CD4-positive, alpha-beta T cell treated with Interleukin-1 beta for 1 hour (primary cell): Measurements from ENCODE around the gene MARVELD3.
"Not testable (repeated sequence)": the region's sequence is repeated elsewhere in the genome, so short reads cannot be mapped to it uniquely, and the experiment has no call there.

Experiments
- DNase-seq, 2 donors: peaks; one replicate each; pipeline ENCODE4 v3.0.0-alpha.2; 2020 to 2022

Gene MARVELD3

GRCh38 chr16:71626018-71626857 lies at the start of gene MARVELD3:
Gene MARVELD3 (plus strand): TSS chr16:71626184. CDS start chr16:71626230, 46 bp downstream.
- DNase-seq, result peak; percentile 15 to 16

GRCh38 chr16:71576971-71577370 lies 49.0 kb upstream of the MARVELD3 start, which contains the start of gene TAT:
Gene TAT (minus strand): TSS chr16:71577092. CDS start chr16:71576415, 677 bp downstream.
- DNase-seq, result no peak

- DNase-seq, result not testable (repeated sequence)
Measured at GRCh38 chr16:71582553-71582848, 43.5 kb upstream of the MARVELD3 start.

GRCh38 chr16:71584543-71585317 lies 41.3 kb upstream of the MARVELD3 start:
- no peak for DNase-seq

- DNase-seq, result no peak
Measured at GRCh38 chr16:71585318-71585703, 40.7 kb upstream of the MARVELD3 start.

GRCh38 chr16:71589334-71589733 lies 36.6 kb upstream of the MARVELD3 start:
- DNase-seq, result not testable (repeated sequence)

- not testable (repeated sequence) for DNase-seq
Measured at GRCh38 chr16:71590071-71590470, 35.9 kb upstream of the MARVELD3 start.

GRCh38 chr16:71590584-71590983 lies 35.4 kb upstream of the MARVELD3 start:
- no peak for DNase-seq

GRCh38 chr16:71591917-71592316 lies 34.1 kb upstream of the MARVELD3 start:
- DNase-seq, result no peak

GRCh38 chr16:71593048-71593999 lies 32.7 kb upstream of the MARVELD3 start:
- DNase-seq, result no peak

GRCh38 chr16:71594000-71594646 lies 31.9 kb upstream of the MARVELD3 start:
- DNase-seq, result no peak

GRCh38 chr16:71595340-71595826 lies 30.6 kb upstream of the MARVELD3 start:
- DNase-seq, result not testable (repeated sequence)

GRCh38 chr16:71598426-71598825 lies 27.6 kb upstream of the MARVELD3 start:
- not testable (repeated sequence) for DNase-seq

- no peak for DNase-seq
Measured at GRCh38 chr16:71600822-71601221, 25.2 kb upstream of the MARVELD3 start.

GRCh38 chr16:71609066-71609465 lies 16.9 kb upstream of the MARVELD3 start:
- DNase-seq, result no peak

- DNase-seq, result no peak
Measured at GRCh38 chr16:71610447-71610846, 15.5 kb upstream of the MARVELD3 start.

GRCh38 chr16:71610936-71611871 lies 14.8 kb upstream of the MARVELD3 start:
- DNase-seq, result peak; percentile 73 to 77

GRCh38 chr16:71614956-71615355 lies 11.0 kb upstream of the MARVELD3 start:
- not testable (repeated sequence) for DNase-seq

- no peak for DNase-seq
Measured at GRCh38 chr16:71618429-71618828, 7.6 kb upstream of the MARVELD3 start.

GRCh38 chr16:71622088-71622487 lies 3.9 kb upstream of the MARVELD3 start:
- peak in 1 of 2 donors; percentile 29 for DNase-seq

GRCh38 chr16:71623597-71623996 lies 2.4 kb upstream of the MARVELD3 start:
- DNase-seq, result no peak
